HUDEP-2 (cell line): Measurements from ENCODE around the gene ZNF253.
"Not testable (repeated sequence)": the region's sequence is repeated elsewhere in the genome, so short reads cannot be mapped to it uniquely, and the experiment has no call there.

Experiments used
- DNase-seq, 76 experiments: peaks; one replicate each; lab custom pipeline; 2025; ENCODE audit not compliant: unreplicated experiment in 76 of 76; lab: John Stamatoyannopoulos, UW

ZNF253 gene

GRCh38 chr19:19865750-19866610, at the start of gene ZNF253:
Gene ZNF253, plus strand, starts transcription at chr19:19865882. Its CDS starts 115 bp downstream, at chr19:19865997.
- peak in 48 of 76 experiments; percentile 7 to 88 (median 68) for DNase-seq

- no peak for DNase-seq
Measured at GRCh38 chr19:19816679-19817078, 49.0 kb upstream of the ZNF253 start.

- DNase-seq = no peak
Measured at GRCh38 chr19:19817357-19817756, 48.3 kb upstream of the ZNF253 start.

DNA sequence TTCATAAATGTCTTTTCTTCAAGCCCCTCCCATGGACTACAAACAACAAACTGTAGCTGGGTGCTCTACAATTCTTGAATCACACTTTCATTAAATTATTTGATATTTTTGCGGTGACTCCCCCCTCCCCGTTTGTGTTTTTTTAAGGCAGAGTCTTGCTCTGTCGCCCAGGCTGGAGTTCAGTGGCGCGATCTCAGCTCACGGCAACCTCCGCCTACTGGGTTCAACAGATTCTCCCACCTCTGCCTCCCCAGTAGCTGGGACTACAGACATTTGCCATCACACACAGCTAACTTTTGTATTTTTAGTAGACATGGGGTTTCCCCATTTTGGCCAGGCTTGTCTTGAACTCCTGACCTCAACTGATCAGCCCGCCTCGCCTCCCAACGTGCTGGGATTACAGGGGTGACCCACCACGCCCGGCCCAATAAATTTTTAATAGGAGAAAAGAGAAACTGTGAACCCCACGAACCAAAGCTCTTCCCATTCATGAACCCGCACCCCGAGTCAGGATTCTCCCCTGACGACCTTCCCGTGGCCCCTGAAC, 44.8 kb upstream of the ZNF253 start:
- DNase-seq = no peak

DNA sequence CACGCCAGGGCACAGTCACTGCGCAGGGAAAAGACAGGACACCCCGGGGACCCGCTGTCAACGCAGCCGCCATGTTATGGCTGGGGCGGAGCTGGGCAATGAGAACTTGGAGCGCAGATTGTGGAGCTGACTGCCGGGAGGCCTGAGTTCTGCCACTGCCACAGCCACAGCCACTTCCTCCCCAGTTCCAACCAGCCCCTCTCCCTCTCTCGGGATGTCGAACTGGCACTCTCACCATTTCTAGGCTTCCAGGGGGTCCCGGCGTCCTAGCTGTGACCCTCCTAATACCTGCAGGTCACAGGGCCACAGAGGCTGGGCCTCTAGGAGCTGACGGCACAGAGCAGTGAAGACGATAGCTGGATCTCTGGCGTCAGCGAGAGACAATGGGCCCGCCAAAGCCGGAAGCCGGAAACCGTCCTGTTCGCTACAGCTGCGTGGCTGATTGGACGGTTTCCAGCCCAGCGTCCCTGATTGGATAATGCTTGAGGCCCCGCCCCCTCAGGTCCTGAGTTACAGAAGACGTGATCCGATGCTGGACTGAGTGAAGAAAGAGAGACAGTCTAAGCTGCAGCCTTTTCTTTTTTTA, 44.2 kb upstream of the ZNF253 start, which contains the start of gene ZNF506:
Gene ZNF506, minus strand, starts transcription at position 385 of the 586 bp plus-strand sequence. Its CDS starts 147 bp downstream, at position 238.
- DNase-seq = peak in 27 of 76 experiments; percentile 3 to 28 (median 14)

- not testable (repeated sequence) for DNase-seq
Measured at GRCh38 chr19:19821976-19822375, 43.7 kb upstream of the ZNF253 start.

- no peak for DNase-seq
Measured at GRCh38 chr19:19823916-19824315, 41.8 kb upstream of the ZNF253 start.

DNA sequence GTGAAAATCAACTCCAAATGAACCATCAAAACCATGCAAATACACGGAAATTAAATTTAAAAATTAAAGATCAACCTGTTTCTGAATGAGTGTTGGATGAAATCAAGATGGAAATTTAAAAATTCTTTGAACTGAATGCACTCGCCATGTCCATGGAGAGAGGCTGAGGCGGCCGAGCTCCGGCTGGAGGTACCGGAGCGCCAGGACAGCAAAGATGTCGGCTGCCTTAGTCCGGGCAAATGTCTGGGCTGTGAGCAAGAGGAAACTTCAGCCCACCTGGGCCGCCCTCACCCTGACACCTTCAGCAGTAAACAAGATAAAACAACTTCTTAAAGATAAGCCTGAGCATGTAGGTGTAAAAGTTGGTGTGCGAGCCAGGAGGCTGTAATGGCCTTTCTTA, 38.8 kb upstream of the ZNF253 start:
- DNase-seq = no peak

DNA sequence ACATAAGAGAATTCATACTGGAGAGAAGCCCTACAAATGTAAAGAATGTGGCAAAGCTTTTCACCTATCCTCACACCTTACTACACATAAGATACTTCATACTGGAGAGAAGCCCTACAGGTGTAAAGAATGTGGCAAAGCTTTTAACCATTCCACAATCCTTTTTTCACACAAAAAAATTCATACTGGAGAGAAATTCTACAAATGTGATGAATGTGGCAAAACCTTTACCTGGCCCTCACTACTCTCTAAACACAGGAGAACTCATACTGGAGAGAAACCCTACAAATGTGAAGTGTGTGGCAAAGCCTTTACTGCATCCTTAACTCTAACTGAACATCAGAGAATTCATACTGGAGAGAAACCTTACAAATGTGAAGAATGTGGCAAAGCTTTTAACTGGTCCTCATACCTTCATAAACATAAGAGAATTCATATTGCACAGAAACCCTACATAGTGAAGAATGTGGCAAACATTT, 30.1 kb upstream of the ZNF253 start:
- DNase-seq = no peak

GRCh38 chr19:19847781-19848180, 17.9 kb upstream of the ZNF253 start:
- DNase-seq = no peak

- DNase-seq = no peak
Measured at GRCh38 chr19:19849056-19849455, 16.6 kb upstream of the ZNF253 start.

- DNase-seq = not testable (repeated sequence)
Measured at GRCh38 chr19:19851740-19852139, 13.9 kb upstream of the ZNF253 start.

DNA sequence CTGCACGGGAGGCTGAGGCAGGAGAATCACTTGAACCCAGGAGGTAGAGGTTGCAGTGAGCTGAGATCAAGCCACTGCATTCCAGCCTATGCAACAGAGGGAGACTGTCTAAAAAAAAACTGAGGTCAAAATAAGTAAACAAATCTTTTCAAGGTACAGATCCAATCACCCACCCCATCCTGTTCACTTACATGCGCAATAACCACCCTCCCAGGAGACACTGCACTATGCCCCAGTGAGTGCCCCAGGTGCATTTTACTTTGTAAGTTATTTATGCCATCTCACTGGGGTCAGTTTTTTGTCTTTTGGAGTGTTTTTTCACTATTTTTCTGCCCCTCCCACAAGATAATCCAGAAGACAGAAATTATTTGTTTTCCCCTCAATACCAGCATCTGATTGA, 6.9 kb upstream of the ZNF253 start:
- DNase-seq = no peak

- DNase-seq = no peak
Measured at GRCh38 chr19:19860756-19861390, 4.8 kb upstream of the ZNF253 start.

GRCh38 chr19:19866611-19867248, 1.0 kb downstream of the ZNF253 start:
- peak in 3 of 76 experiments; percentile 4 to 13 (median 5) for DNase-seq

DNA sequence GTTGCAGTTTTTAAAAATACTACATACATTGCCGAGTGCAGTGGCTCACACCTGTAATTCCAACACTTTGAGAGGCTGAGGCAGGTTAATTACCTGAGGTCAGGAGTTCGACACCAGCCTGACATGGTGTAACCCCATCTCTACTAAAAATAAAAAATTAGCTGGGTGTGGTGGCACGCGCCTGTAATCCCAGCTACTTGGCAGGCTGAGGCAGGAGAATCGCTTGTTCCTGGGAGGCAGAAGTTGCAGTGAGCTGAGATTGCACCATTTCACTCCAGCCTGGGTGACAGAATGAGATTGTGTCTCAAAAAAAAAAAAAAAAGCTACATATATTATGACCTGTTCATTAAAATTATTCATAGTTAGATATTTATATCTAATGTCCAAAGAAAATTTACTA, 4.4 kb downstream of the ZNF253 start:
- DNase-seq = not testable (repeated sequence)

GRCh38 chr19:19871932-19872331, 6.2 kb downstream of the ZNF253 start:
- no peak for DNase-seq

GRCh38 chr19:19873381-19873780, 7.7 kb downstream of the ZNF253 start:
- DNase-seq = no peak

DNA sequence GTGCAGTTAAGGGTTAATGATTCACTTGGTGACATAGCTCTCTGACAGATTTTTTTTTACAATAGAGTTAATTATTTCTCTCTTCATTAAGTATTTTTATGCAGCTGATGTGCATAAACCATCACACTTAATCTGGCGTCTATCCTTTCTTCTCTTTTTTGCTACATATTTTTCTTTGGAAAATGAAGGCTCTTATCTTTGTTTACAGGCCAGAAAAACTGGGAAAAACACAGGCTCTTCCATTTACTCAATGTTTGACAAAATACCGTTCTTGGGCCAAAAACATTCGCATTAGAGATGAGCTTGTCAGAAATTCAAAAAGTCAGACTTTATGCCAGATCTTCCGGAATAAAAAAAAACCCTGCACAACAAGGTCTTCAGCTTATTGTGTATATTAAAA, 12.0 kb downstream of the ZNF253 start:
- DNase-seq = no peak

DNA sequence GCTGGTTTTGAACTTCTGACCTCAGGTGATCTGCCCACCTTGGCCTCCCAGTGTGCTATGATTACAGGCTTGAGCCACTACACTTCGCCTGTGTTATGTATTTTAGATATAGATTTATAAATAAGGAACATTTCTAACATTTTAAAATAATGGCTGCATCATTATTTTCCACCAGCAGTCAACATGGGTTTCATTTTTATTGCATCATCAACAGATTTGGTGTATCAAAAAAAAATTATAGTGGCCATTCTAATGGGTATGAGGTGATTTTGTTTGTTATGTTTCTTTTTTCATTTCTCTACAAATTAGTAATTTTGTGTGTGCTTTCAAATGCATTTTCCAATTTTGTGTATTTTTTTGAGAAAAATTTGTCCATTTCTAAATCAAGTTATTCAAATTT, 18.9 kb downstream of the ZNF253 start:
- no peak for DNase-seq
